GM23248 (cell line): ENCODE results near the gene ADAMTSL4.

Experiments used
- EZH2 ChIP-seq: fragments of 200-600 bp; sonication (generic); IDR thresholded peaks from 2 replicates; pipeline ENCODE4 v1.6.1; 2018; ENCODE audit warnings: antibody characterized with exemption, mild to moderate bottlenecking; ENCODE audit not compliant: insufficient read depth, poor library complexity, severe bottlenecking
- EZH2phosphoT487 ChIP-seq: fragments of 200-600 bp; sonication (generic); IDR thresholded peaks from 2 replicates; pipeline ENCODE4 v1.6.1; 2018; ENCODE audit warnings: antibody characterized with exemption, moderate library complexity, mild to moderate bottlenecking, low read depth; ENCODE audit not compliant: insufficient read depth

- TF ChIP-seq EZH2phosphoT487 (no peak), EZH2 (no peak)
Measured at GRCh38 chr1:150560011-150560438, 10.8 kb downstream of the ADAMTSL4 start.
